ENCODE results near the gene CNTD1. TPM values are rescaled to one million over a fixed set of nuclear protein-coding genes. Genes with fewer than 3 reads are reported as not detected.

CNTD1 gene
- total RNA-seq, 1 experiment from 2014 or later = 0.13 TPM

DNA sequence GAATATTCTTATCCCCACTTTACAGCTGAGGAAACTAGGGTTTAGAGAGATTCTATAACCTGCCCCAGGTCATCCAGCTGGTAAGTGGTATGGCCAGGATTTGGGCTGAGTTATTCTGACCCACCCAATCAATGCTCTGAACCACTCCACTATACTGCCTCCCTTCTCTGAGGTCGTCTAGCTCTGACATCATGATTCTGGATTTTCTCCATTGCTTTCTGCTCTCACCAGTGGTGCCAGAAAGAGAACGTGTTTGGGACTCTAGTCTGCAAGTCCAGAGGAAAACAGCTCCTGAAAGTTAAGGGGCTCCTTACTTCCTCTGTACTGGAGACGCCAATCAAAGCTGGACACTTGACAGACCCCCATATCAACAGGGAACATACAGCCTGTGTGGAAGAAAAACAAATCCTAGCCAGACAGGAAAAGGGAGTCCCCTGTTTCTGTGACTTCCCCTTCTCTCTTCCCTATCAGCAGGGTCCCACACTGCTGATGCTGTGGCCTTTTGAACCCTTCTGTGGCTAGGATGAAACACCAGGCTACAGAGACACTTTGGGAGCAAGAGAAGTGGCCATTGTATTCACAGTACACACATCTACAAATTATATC is 47.8 kb upstream of the CNTD1 start:
- no peak for ATAC-seq
- ChIA-PET CTCF (no interaction called here), POLR2A (interaction anchor here (0.7 to 0.8 kb wide), 2 partner anchors 9 to 1348 kb away, joined by 5 to 6 read pairs; no protein-coding TSS in a partner anchor)
- H3K4me3 ChIP-seq (ENCODE audit: low read depth in 2 of 2, low read length in 2 of 2) = no peak overlapping the region
- H3K9me3 ChIP-seq (ENCODE audit: control insufficient read depth, insufficient read depth, low read depth, low read length) = no peaks in the 10 kb centered on the region
- BruUV-seq (replicated peaks) = no TSS peak
- intact Hi-C loops (cut with micrococcal nuclease; ENCODE audit: unreplicated experiment) (no loop called here), in situ Hi-C loops (cut with HindIII; ENCODE audit: low pct_unique_long_range_greater_than_20kb, low sequenced_read_pairs) (no loop called here)
- no peak for TF ChIP-seq SIN3A (IDR thresholded peaks at IDR 0.05; ENCODE audit: borderline replicate concordance, insufficient read depth, low read depth, low read length)
- TF ChIP-seq, protein P1, sequence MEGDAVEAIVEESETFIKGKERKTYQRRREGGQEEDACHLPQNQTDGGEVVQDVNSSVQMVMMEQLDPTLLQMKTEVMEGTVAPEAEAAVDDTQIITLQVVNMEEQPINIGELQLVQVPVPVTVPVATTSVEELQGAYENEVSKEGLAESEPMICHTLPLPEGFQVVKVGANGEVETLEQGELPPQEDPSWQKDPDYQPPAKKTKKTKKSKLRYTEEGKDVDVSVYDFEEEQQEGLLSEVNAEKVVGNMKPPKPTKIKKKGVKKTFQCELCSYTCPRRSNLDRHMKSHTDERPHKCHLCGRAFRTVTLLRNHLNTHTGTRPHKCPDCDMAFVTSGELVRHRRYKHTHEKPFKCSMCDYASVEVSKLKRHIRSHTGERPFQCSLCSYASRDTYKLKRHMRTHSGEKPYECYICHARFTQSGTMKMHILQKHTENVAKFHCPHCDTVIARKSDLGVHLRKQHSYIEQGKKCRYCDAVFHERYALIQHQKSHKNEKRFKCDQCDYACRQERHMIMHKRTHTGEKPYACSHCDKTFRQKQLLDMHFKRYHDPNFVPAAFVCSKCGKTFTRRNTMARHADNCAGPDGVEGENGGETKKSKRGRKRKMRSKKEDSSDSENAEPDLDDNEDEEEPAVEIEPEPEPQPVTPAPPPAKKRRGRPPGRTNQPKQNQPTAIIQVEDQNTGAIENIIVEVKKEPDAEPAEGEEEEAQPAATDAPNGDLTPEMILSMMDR (IDR thresholded peaks at IDR 0.05) = no peak
- no peak for DNase-seq (ENCODE audit: low read depth, low spot score)
- H3K27me3 ChIP-seq (ENCODE audit: control insufficient read depth, insufficient read depth, low read length) = no peaks in the 10 kb centered on the region
- no peak overlapping the region for H3K27ac ChIP-seq (ENCODE audit: low read length)
- no peaks in the 10 kb centered on the region for H3K4me1 ChIP-seq (ENCODE audit: control insufficient read depth, insufficient read depth, low read length)
- no peaks in the 10 kb centered on the region for H3K36me3 ChIP-seq (ENCODE audit: control insufficient read depth, insufficient read depth, low read length)

DNA sequence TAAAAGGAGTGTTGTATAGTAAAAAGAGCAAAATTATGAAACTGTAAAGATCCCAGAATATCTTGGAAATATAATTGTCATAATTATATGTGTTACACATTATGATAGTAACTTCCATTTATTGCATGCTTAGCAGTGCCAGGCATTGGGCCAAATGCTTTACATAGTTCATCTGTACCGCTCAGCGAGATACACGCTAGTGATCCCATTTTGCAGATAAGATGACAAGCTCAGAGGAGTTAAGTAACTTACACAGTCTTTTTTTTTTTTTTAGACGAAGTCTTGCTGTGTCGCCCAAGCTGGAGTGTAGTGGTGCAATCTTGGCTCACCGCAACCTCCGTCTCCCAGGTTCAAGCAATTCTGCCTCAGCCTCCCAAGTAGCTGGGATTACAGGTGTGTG is 47.0 kb upstream of the CNTD1 start:
- no TSS peak for BruUV-seq (replicated peaks)
- ChIA-PET CTCF (no interaction called here), POLR2A (no interaction called here)
- Histone ChIP-seq H3K27me3 (ENCODE audit: control insufficient read depth, insufficient read depth, low read length) (no peaks in the 10 kb centered on the region), H3K27ac (ENCODE audit: low read length) (no peak overlapping the region), H3K9me3 (ENCODE audit: control insufficient read depth, insufficient read depth, low read depth, low read length) (no peaks in the 10 kb centered on the region), H3K4me1 (ENCODE audit: control insufficient read depth, insufficient read depth, low read length) (no peaks in the 10 kb centered on the region), H3K36me3 (ENCODE audit: control insufficient read depth, insufficient read depth, low read length) (no peaks in the 10 kb centered on the region), H3K4me3 (ENCODE audit: low read depth in 2 of 2, low read length in 2 of 2) (no peak overlapping the region)
- TF ChIP-seq, protein P2, sequence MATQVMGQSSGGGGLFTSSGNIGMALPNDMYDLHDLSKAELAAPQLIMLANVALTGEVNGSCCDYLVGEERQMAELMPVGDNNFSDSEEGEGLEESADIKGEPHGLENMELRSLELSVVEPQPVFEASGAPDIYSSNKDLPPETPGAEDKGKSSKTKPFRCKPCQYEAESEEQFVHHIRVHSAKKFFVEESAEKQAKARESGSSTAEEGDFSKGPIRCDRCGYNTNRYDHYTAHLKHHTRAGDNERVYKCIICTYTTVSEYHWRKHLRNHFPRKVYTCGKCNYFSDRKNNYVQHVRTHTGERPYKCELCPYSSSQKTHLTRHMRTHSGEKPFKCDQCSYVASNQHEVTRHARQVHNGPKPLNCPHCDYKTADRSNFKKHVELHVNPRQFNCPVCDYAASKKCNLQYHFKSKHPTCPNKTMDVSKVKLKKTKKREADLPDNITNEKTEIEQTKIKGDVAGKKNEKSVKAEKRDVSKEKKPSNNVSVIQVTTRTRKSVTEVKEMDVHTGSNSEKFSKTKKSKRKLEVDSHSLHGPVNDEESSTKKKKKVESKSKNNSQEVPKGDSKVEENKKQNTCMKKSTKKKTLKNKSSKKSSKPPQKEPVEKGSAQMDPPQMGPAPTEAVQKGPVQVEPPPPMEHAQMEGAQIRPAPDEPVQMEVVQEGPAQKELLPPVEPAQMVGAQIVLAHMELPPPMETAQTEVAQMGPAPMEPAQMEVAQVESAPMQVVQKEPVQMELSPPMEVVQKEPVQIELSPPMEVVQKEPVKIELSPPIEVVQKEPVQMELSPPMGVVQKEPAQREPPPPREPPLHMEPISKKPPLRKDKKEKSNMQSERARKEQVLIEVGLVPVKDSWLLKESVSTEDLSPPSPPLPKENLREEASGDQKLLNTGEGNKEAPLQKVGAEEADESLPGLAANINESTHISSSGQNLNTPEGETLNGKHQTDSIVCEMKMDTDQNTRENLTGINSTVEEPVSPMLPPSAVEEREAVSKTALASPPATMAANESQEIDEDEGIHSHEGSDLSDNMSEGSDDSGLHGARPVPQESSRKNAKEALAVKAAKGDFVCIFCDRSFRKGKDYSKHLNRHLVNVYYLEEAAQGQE (IDR thresholded peaks at IDR 0.05; ENCODE audit: insufficient read depth in 1 of 2, low read depth in 2 of 2, low read length in 1 of 2) = no peak
- TF ChIP-seq, protein P1 (IDR thresholded peaks at IDR 0.05) = no peak
- no peak for TF ChIP-seq POLR2AphosphoS5 (IDR thresholded peaks at IDR 0.05; ENCODE audit: low read depth, low read length)
- no peak for TF ChIP-seq SIN3A (IDR thresholded peaks at IDR 0.05; ENCODE audit: borderline replicate concordance, insufficient read depth, low read depth, low read length)
- TF ChIP-seq TCF7L2 (IDR thresholded peaks at IDR 0.05; ENCODE audit: low read depth, low read length) = no peak
- intact Hi-C loops (cut with micrococcal nuclease; ENCODE audit: unreplicated experiment) (no loop called here), in situ Hi-C loops (cut with HindIII; ENCODE audit: low pct_unique_long_range_greater_than_20kb, low sequenced_read_pairs) (no loop called here)
- ATAC-seq (no peak), DNase-seq (ENCODE audit: low read depth, low spot score) (no peak)
